Immature natural killer cell (primary cell): Measurements from ENCODE around the gene GNB5. TPM values are rescaled to one million over a fixed set of nuclear protein-coding genes. Genes with fewer than 3 reads are reported as not detected.

Experiments
- DNase-seq, 3 donors: peaks; one replicate each; pipeline ENCODE4 v3.0.0; 2022; ENCODE audit warnings: mixed read lengths in 1 of 3
- H3K27ac Mint-ChIP-seq, 6 donors: one replicate each; pipeline ENCODE4 v1.8.0; 2020; ENCODE audit warnings: mixed read lengths in 6 of 6, mild to moderate bottlenecking in 5 of 6, inconsistent platforms in 4 of 6, moderate library complexity in 3 of 6
- H3K27me3 Mint-ChIP-seq, 3 donors: one replicate each; pipeline ENCODE4 v1.8.0; 2020 to 2021; ENCODE audit warnings: low read depth in 3 of 3, mild to moderate bottlenecking in 3 of 3, mixed read lengths in 3 of 3, moderate library complexity in 3 of 3, inconsistent platforms in 1 of 3
- H3K36me3 Mint-ChIP-seq, 3 donors: one replicate each; pipeline ENCODE4 v1.8.0; 2020; ENCODE audit warnings: mixed read lengths in 3 of 3, inconsistent platforms in 2 of 3, mild to moderate bottlenecking in 2 of 3
- H3K4me1 Mint-ChIP-seq, 2 donors: one replicate each; pipeline ENCODE4 v1.8.0; 2020; ENCODE audit warnings: inconsistent platforms in 2 of 2, mild to moderate bottlenecking in 2 of 2, mixed read lengths in 2 of 2, moderate library complexity in 1 of 2
- H3K4me3 Mint-ChIP-seq, 5 donors: one replicate each; pipeline ENCODE4 v1.8.0; 2020; ENCODE audit warnings: mild to moderate bottlenecking in 5 of 5, mixed read lengths in 5 of 5, inconsistent platforms in 3 of 5, moderate library complexity in 3 of 5
- H3K9me3 Mint-ChIP-seq, 6 donors: one replicate each; pipeline ENCODE4 v1.8.0; 2020; ENCODE audit warnings: mild to moderate bottlenecking in 6 of 6, mixed read lengths in 6 of 6, inconsistent platforms in 4 of 6, moderate library complexity in 3 of 6
- polyA plus RNA-seq, 3 donors: library from polyadenylated mRNA; unstranded; fragments of 300-500 nt; fragmentation: Illumina TruSeq; gene quantifications; one replicate each; pipeline ENCODE4 v1.2.3, GENCODE V29; 2021

GNB5 gene
- polyA plus RNA-seq, 3 donors from 2014 or later, result 19.0 to 23.6 (median 22.3) TPM

GRCh38 chr15:52154896-52155865 lies 36.0 kb downstream of the GNB5 start:
- H3K27me3 Mint-ChIP-seq, result peaks cover 0 to 2% (median 0%) of the 10 kb centered on the region in 3 donors
- H3K4me1 Mint-ChIP-seq, result peaks cover 0 to 5% of the 10 kb centered on the region in 2 donors
- no peak overlapping the region for H3K4me3 Mint-ChIP-seq
- H3K36me3 Mint-ChIP-seq, result peaks cover 8 to 11% (median 10%) of the 10 kb centered on the region in 3 donors
- DNase-seq, result no peak
- H3K9me3 Mint-ChIP-seq, result no peaks in the 10 kb centered on the region
- H3K27ac Mint-ChIP-seq, result no peak overlapping the region

- peaks cover 0 to 5% of the 10 kb centered on the region in 2 donors for H3K4me1 Mint-ChIP-seq
- H3K9me3 Mint-ChIP-seq, result no peaks in the 10 kb centered on the region
- H3K4me3 Mint-ChIP-seq, result no peak overlapping the region
- H3K27me3 Mint-ChIP-seq, result peaks cover 0 to 2% (median 0%) of the 10 kb centered on the region in 3 donors
- H3K27ac Mint-ChIP-seq, result no peak overlapping the region
- peaks cover 6 to 17% (median 15%) of the 10 kb centered on the region in 3 donors for H3K36me3 Mint-ChIP-seq
- DNase-seq, result no peak
Observed at GRCh38 chr15:52153900-52154895, 37.0 kb downstream of the GNB5 start.

DNA sequence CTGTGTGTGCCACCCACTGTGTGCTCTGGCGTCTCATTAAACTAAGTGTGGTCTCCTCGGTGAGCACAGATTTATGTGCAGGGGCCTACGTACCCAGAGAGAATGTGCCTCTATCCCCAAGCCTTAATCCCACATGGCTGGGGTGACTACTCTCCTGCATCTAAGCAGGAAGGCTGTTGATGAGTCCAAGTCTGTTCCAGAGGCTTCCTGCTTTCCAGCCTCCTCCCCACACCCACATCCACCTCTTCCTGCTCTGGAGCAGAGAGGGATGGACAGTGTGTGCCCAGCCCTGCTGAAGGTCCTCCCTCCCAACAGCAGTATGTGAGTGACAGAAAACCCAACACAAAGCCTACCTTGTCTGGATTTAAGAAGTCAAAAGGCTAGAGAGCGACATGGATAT lies 39.8 kb downstream of the GNB5 start:
- no peak for DNase-seq
- H3K36me3 Mint-ChIP-seq, result peaks cover 15 to 34% (median 15%) of the 10 kb centered on the region in 3 donors
- H3K27ac Mint-ChIP-seq, result peak overlapping the region in 1 of 6 donors; percentile 51
- H3K9me3 Mint-ChIP-seq, result no peaks in the 10 kb centered on the region
- no peaks in the 10 kb centered on the region for H3K27me3 Mint-ChIP-seq
- no peak overlapping the region for H3K4me3 Mint-ChIP-seq
- H3K4me1 Mint-ChIP-seq, result peaks cover 0 to 5% of the 10 kb centered on the region in 2 donors

GRCh38 chr15:52150871-52151270 lies 40.3 kb downstream of the GNB5 start:
- Mint-ChIP-seq H3K36me3 (peaks cover 15 to 37% (median 16%) of the 10 kb centered on the region in 3 donors), H3K9me3 (no peaks in the 10 kb centered on the region), H3K4me3 (no peak overlapping the region), H3K4me1 (peaks cover 0 to 5% of the 10 kb centered on the region in 2 donors), H3K27me3 (no peaks in the 10 kb centered on the region), H3K27ac (peak overlapping the region in 1 of 6 donors; percentile 6)
- no peak for DNase-seq

- H3K4me1 Mint-ChIP-seq, result peaks cover 0 to 1% of the 10 kb centered on the region in 2 donors
- H3K27me3 Mint-ChIP-seq, result no peaks in the 10 kb centered on the region
- H3K4me3 Mint-ChIP-seq, result no peak overlapping the region
- H3K27ac Mint-ChIP-seq, result peak overlapping the region in 1 of 6 donors; percentile 6
- no peaks in the 10 kb centered on the region for H3K9me3 Mint-ChIP-seq
- H3K36me3 Mint-ChIP-seq, result peaks cover 15 to 37% (median 16%) of the 10 kb centered on the region in 3 donors
- no peak for DNase-seq
Observed at GRCh38 chr15:52150043-52150825, 41.0 kb downstream of the GNB5 start.

GRCh38 chr15:52148403-52148802 lies 42.8 kb downstream of the GNB5 start:
- H3K4me1 Mint-ChIP-seq, result no peaks in the 10 kb centered on the region
- no peak overlapping the region for H3K4me3 Mint-ChIP-seq
- peaks cover 20 to 38% (median 21%) of the 10 kb centered on the region in 3 donors for H3K36me3 Mint-ChIP-seq
- no peak for DNase-seq
- no peaks in the 10 kb centered on the region for H3K9me3 Mint-ChIP-seq
- H3K27ac Mint-ChIP-seq, result no peak overlapping the region
- peaks cover 0 to 2% (median 0%) of the 10 kb centered on the region in 3 donors for H3K27me3 Mint-ChIP-seq

DNA sequence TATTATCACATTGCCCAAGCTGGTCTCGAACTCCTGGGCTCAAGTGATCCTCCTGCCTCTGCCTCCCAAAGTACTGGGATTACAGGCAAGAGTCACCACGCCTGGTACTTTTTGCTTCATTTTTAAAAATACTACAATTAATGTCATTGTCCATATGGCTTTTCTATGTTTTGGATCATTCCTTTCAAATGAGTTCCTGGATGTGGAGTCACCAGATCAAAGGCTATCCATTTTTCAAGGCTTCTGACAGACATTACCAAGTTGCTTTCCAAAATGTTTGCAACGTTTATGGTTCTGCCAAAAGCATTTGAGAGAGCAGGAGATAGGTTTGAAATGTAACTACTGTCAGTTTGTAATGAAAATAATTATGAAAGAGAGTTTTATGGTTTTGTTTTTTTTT lies 44.4 kb downstream of the GNB5 start:
- Mint-ChIP-seq H3K36me3 (peaks cover 18 to 42% (median 21%) of the 10 kb centered on the region in 3 donors), H3K27me3 (peaks cover 0 to 2% (median 0%) of the 10 kb centered on the region in 3 donors), H3K4me1 (no peaks in the 10 kb centered on the region), H3K27ac (no peak overlapping the region), H3K9me3 (no peaks in the 10 kb centered on the region), H3K4me3 (no peak overlapping the region)
- DNase-seq, result no peak

- Mint-ChIP-seq H3K4me3 (no peak overlapping the region), H3K36me3 (peaks cover 23 to 46% (median 25%) of the 10 kb centered on the region in 3 donors), H3K27ac (no peak overlapping the region), H3K9me3 (no peaks in the 10 kb centered on the region), H3K27me3 (peaks cover 0 to 2% (median 0%) of the 10 kb centered on the region in 3 donors), H3K4me1 (no peaks in the 10 kb centered on the region)
- no peak for DNase-seq
Observed at GRCh38 chr15:52146261-52146660, 44.9 kb downstream of the GNB5 start.

DNA sequence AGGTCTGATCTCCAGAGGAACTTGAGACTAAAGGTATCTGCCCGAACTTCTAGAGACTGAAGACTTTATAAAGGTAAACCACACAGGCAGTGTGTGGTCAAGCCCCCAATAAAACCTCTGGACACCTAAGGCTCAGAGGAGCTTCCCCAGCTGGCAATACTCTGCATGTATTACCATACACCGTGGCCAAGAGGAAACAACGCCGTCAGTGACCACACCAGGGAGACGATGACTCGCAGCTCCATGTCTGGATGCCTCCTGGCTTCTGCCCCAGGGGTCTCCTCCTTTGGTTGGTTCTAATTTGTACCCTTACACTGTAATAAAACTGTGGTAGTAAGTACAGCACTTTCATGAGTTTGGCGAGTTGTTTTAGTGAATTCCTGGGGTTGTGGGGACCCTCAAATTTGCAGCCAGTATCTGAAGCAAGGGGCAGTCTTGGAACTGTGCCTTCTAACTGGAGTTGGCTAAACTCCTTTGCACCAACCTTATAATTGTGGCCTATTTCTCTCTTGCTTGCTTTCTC lies 46.5 kb downstream of the GNB5 start:
- Mint-ChIP-seq H3K27me3 (peaks cover 0 to 3% (median 2%) of the 10 kb centered on the region in 3 donors), H3K36me3 (peaks cover 21 to 43% (median 25%) of the 10 kb centered on the region in 3 donors), H3K4me3 (no peak overlapping the region), H3K4me1 (no peaks in the 10 kb centered on the region), H3K27ac (no peak overlapping the region), H3K9me3 (no peaks in the 10 kb centered on the region)
- DNase-seq, result no peak

- H3K27me3 Mint-ChIP-seq, result peaks cover 0 to 4% (median 2%) of the 10 kb centered on the region in 3 donors
- no peak overlapping the region for H3K4me3 Mint-ChIP-seq
- H3K27ac Mint-ChIP-seq, result no peak overlapping the region
- peaks cover 16 to 42% (median 24%) of the 10 kb centered on the region in 3 donors for H3K36me3 Mint-ChIP-seq
- no peaks in the 10 kb centered on the region for H3K9me3 Mint-ChIP-seq
- no peaks in the 10 kb centered on the region for H3K4me1 Mint-ChIP-seq
- no peak for DNase-seq
Observed at GRCh38 chr15:52143873-52144272, 47.3 kb downstream of the GNB5 start.

DNA sequence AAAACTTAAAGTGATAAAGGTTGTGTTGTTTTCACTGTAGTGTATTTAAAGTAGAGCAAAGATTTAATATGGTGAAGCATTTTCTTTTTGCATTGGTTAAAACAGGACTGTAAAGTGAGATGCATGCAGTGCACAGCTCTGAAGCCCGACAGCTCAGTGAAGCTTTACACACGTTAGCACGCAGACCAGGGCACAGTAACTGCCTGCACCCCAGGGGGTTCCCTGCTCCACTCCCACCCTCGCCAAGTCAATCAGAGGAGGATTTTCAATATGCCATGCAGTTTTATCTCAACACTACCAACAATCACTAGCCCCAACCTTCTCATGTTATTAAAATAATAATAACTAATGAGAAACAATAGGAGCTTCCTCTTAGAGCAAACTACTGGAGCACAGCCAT lies 50.5 kb downstream of the GNB5 start:
- Mint-ChIP-seq H3K27me3 (peaks cover 0 to 4% (median 2%) of the 10 kb centered on the region in 3 donors), H3K36me3 (peaks cover 16 to 29% (median 21%) of the 10 kb centered on the region in 3 donors), H3K4me3 (no peak overlapping the region), H3K27ac (no peak overlapping the region), H3K9me3 (no peaks in the 10 kb centered on the region), H3K4me1 (peaks cover 10 to 15% of the 10 kb centered on the region in 2 donors)
- no peak for DNase-seq

DNA sequence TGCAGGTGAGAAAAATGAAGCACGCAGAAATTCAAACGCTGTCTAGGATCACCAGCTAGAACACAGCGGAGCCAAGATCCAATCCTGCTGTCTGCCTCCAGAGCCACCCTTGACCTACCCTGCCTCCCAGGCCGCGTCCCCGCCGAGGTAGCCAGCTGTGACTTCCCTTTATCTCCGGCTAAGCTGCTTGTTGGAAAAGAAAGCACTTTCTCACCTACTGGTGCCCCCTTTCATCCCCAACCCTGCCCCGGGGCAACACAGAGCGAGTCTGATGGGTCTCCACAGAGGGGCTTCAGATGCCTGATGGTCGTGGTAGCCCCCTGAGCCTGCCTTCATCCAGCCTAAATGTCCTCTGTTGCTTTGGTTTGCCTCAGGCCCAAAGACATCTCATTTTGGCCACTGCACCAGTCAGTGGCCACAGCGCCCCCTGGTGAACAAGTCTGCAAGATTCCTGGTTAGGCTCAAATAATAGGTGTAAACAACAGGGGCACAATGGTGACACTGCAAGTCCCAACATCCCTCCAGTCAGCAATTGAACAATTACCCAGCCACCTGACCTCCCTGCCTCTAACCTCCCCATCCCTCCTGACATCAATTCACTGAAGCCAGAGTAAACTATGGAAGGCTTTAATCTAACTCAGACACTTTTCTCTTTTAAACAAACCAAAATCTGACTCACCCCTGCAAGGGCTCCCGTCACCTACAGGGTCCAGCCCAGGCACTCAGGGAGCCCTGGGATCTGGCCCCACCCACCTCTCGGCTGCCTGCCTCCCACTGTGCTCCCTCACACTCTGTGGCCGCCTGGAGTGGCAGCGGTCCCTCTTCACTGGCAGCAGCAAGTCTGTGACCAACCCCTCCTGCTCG lies 51.4 kb downstream of the GNB5 start:
- H3K4me1 Mint-ChIP-seq, result peaks cover 13 to 17% of the 10 kb centered on the region in 2 donors
- H3K36me3 Mint-ChIP-seq, result peaks cover 16 to 31% (median 21%) of the 10 kb centered on the region in 3 donors
- peak overlapping the region in 1 of 6 donors; percentile 25 for H3K27ac Mint-ChIP-seq
- DNase-seq, result peak; percentile 27 to 48 (median 37)
- H3K4me3 Mint-ChIP-seq, result no peak overlapping the region
- no peaks in the 10 kb centered on the region for H3K9me3 Mint-ChIP-seq
- H3K27me3 Mint-ChIP-seq, result peaks cover 0 to 4% (median 2%) of the 10 kb centered on the region in 3 donors
